Stomach smooth muscle (tissue), 2 donors: ENCODE results near the gene TMSB10.

Source experiments
- H3K27ac ChIP-seq: one replicate; pipeline ENCODE4 v1.7.0; 2013; ENCODE audit warnings: mild to moderate bottlenecking, low read length, inconsistent platforms
- H3K27me3 ChIP-seq, 2 donors: one replicate each; pipeline ENCODE4 v1.7.0; 2013; ENCODE audit warnings: low read length in 2 of 2; ENCODE audit not compliant: insufficient read depth in 2 of 2, control insufficient read depth in 1 of 2
- H3K36me3 ChIP-seq, 2 donors: one replicate each; pipeline ENCODE4 v1.7.0; 2013; ENCODE audit warnings: low read length in 2 of 2; ENCODE audit not compliant: control insufficient read depth in 2 of 2, insufficient read depth in 2 of 2
- H3K4me1 ChIP-seq: one replicate; pipeline ENCODE4 v1.7.0; 2013; ENCODE audit warnings: low read length; ENCODE audit not compliant: control insufficient read depth, insufficient read depth
- H3K4me3 ChIP-seq, 2 donors: one replicate each; pipeline ENCODE4 v1.7.0; 2013; ENCODE audit warnings: low read length in 2 of 2
- H3K9ac ChIP-seq, 2 donors: one replicate each; pipeline ENCODE4 v1.7.0; 2013; ENCODE audit warnings: low read length in 2 of 2, mild to moderate bottlenecking in 1 of 2
- H3K9me3 ChIP-seq, 2 donors: one replicate each; pipeline ENCODE4 v1.7.0; 2013; ENCODE audit warnings: low read length in 2 of 2; ENCODE audit not compliant: control insufficient read depth in 2 of 2
- donor health status: healthy.
- donor health status: Pancreatic carcinoma.

The TMSB10 gene

GRCh38 chr2:84919885-84920580, 14.6 kb downstream of the TMSB10 start:
- H3K4me1 ChIP-seq: peaks cover 4% of the 10 kb centered on the region
- peak overlapping the region; percentile 7 to 21 for H3K9ac ChIP-seq
- no peaks in the 10 kb centered on the region for H3K27me3 ChIP-seq
- H3K9me3 ChIP-seq: no peaks in the 10 kb centered on the region
- H3K4me3 ChIP-seq: peak overlapping the region in 1 of 2 donors; percentile 35
- H3K36me3 ChIP-seq: no peaks in the 10 kb centered on the region
- peak overlapping the region; percentile 53 for H3K27ac ChIP-seq

- Histone ChIP-seq H3K9ac (no peak overlapping the region), H3K27me3 (no peaks in the 10 kb centered on the region), H3K27ac (no peak overlapping the region), H3K9me3 (no peaks in the 10 kb centered on the region), H3K4me1 (peaks cover 17% of the 10 kb centered on the region), H3K36me3 (no peaks in the 10 kb centered on the region), H3K4me3 (no peak overlapping the region)
Measured at GRCh38 chr2:84923009-84923408, 17.6 kb downstream of the TMSB10 start.

GRCh38 chr2:84924173-84925106, 19.0 kb downstream of the TMSB10 start:
- no peak overlapping the region for H3K27ac ChIP-seq
- H3K36me3 ChIP-seq: no peaks in the 10 kb centered on the region
- H3K4me3 ChIP-seq: no peak overlapping the region

GRCh38 chr2:84925336-84925723, 19.9 kb downstream of the TMSB10 start:
- Histone ChIP-seq H3K4me1 (peaks cover 14% of the 10 kb centered on the region), H3K36me3 (no peaks in the 10 kb centered on the region), H3K9ac (no peak overlapping the region), H3K27ac (no peak overlapping the region), H3K4me3 (peak overlapping the region in 1 of 2 donors; percentile 75), H3K27me3 (no peaks in the 10 kb centered on the region), H3K9me3 (no peaks in the 10 kb centered on the region)

More at GRCh38 chr2:84924173-84925106, 19.0 kb downstream of the TMSB10 start:
- Histone ChIP-seq H3K9me3 (no peaks in the 10 kb centered on the region), H3K4me1 (peaks cover 17% of the 10 kb centered on the region), H3K27me3 (no peaks in the 10 kb centered on the region), H3K9ac (no peak overlapping the region)

- H3K36me3 ChIP-seq: no peaks in the 10 kb centered on the region
- no peak overlapping the region for H3K27ac ChIP-seq
- H3K9me3 ChIP-seq: no peaks in the 10 kb centered on the region
- H3K4me3 ChIP-seq: peak overlapping the region; percentile 55 to 75
- H3K9ac ChIP-seq: no peak overlapping the region
- H3K4me1 ChIP-seq: peaks cover 14% of the 10 kb centered on the region
- H3K27me3 ChIP-seq: no peaks in the 10 kb centered on the region
Measured at GRCh38 chr2:84925724-84926376, 20.4 kb downstream of the TMSB10 start.

GRCh38 chr2:84927275-84927627, 21.8 kb downstream of the TMSB10 start:
- no peak overlapping the region for H3K27ac ChIP-seq
- no peak overlapping the region for H3K9ac ChIP-seq
- H3K4me3 ChIP-seq: peak overlapping the region in 1 of 2 donors; percentile 80
- H3K9me3 ChIP-seq: no peaks in the 10 kb centered on the region
- peaks cover 14% of the 10 kb centered on the region for H3K4me1 ChIP-seq
- no peaks in the 10 kb centered on the region for H3K27me3 ChIP-seq
- H3K36me3 ChIP-seq: no peaks in the 10 kb centered on the region

- Histone ChIP-seq H3K27me3 (no peaks in the 10 kb centered on the region), H3K9me3 (no peaks in the 10 kb centered on the region), H3K36me3 (no peaks in the 10 kb centered on the region), H3K27ac (no peak overlapping the region), H3K4me3 (no peak overlapping the region), H3K9ac (no peak overlapping the region), H3K4me1 (peaks cover 6% of the 10 kb centered on the region)
Measured at GRCh38 chr2:84931384-84931821, 25.9 kb downstream of the TMSB10 start.

- no peak overlapping the region for H3K27ac ChIP-seq
Measured at GRCh38 chr2:84938194-84938879, 32.9 kb downstream of the TMSB10 start.

GRCh38 chr2:84939426-84940087, 34.1 kb downstream of the TMSB10 start:
- Histone ChIP-seq H3K4me1 (no peaks in the 10 kb centered on the region), H3K9me3 (no peaks in the 10 kb centered on the region), H3K9ac (no peak overlapping the region), H3K36me3 (no peaks in the 10 kb centered on the region), H3K27ac (no peak overlapping the region), H3K27me3 (no peaks in the 10 kb centered on the region), H3K4me3 (no peak overlapping the region)

More at GRCh38 chr2:84938194-84938879, 32.9 kb downstream of the TMSB10 start:
- no peaks in the 10 kb centered on the region for H3K4me1 ChIP-seq
- no peak overlapping the region for H3K9ac ChIP-seq
- H3K36me3 ChIP-seq: no peaks in the 10 kb centered on the region
- H3K4me3 ChIP-seq: no peak overlapping the region
- no peaks in the 10 kb centered on the region for H3K9me3 ChIP-seq
- no peaks in the 10 kb centered on the region for H3K27me3 ChIP-seq

GRCh38 chr2:84940088-84940470, 34.6 kb downstream of the TMSB10 start:
- Histone ChIP-seq H3K9ac (no peak overlapping the region), H3K27me3 (no peaks in the 10 kb centered on the region), H3K4me3 (no peak overlapping the region), H3K9me3 (no peaks in the 10 kb centered on the region), H3K36me3 (no peaks in the 10 kb centered on the region), H3K27ac (no peak overlapping the region), H3K4me1 (no peaks in the 10 kb centered on the region)
